ENCODE measurements around the gene EML1.

DNA sequence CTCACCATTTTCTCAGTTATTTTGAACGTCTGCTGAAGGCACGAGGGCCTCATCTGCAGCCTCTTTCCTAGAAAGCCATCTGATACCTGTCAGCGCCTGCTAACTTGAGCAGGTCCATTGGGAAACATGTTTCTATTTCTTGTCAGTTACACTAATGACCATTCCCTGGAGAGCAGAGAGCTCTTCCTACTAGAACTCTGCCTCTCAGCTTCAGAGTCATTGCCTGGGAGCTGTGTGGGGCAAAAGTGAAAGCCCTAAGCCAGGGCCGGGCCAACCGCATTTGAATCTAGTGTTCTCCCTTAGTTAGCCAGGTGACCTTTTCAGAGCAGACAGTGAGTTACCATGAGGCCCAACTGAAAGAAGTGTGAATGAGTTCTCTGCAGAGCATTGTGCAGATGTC lies 135.8 kb downstream of the EML1 start:
- TF ChIP-seq CTCF (IDR thresholded peaks at IDR 0.05) (no peak), POLR2AphosphoS5 (IDR thresholded peaks at IDR 0.05) (no peak)
